Fibroblast of skin of back (primary cell): ENCODE results near the gene GKN1. TPM values are rescaled to one million over a fixed set of nuclear protein-coding genes. Genes with fewer than 3 reads are reported as not detected.
"Not testable (repeated sequence)": the region's sequence is repeated elsewhere in the genome, so short reads cannot be mapped to it uniquely, and the experiment has no call there.

ENCODE experiments used
- DNase-seq: peaks from one replicate; pipeline ENCODE4 v3.0.0-alpha.2; 2013
- polyA plus RNA-seq, 2 experiments: library from polyadenylated mRNA; unstranded; fragments of 120-200 nt; gene quantifications; one replicate each; pipeline ENCODE4 v1.2.1, GENCODE V29; 2013; ENCODE audit not compliant: insufficient read length in 2 of 2

The GKN1 gene, protein sequence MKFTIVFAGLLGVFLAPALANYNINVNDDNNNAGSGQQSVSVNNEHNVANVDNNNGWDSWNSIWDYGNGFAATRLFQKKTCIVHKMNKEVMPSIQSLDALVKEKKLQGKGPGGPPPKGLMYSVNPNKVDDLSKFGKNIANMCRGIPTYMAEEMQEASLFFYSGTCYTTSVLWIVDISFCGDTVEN
- not detected for polyA plus RNA-seq (2013, experiment 1 of 2; ENCODE audit: insufficient read length)
- not detected for polyA plus RNA-seq (2013, experiment 2 of 2; ENCODE audit: insufficient read length)

DNA sequence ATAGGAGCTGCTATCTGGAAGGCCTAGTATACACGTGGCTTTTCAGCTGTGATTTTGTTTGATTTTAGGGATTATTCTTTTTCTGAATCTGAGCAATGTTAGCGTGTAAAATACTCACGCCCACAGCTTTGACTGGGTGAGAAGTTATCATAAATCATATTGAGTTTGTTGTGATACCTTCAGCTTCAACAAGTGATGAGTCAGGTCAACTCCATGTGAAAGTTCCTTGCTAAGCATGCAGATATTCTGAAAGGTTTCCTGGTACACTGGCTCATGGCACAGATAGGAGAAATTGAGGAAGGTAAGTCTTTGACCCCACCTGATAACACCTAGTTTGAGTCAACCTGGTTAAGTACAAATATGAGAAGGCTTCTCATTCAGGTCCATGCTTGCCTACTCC, at the start of gene GKN1:
TSS of gene GKN1 (plus strand) at position 386 of the 400 bp plus-strand sequence. CDS start 42 bp downstream, outside the sequence.
- peak; percentile 36 for DNase-seq

DNA sequence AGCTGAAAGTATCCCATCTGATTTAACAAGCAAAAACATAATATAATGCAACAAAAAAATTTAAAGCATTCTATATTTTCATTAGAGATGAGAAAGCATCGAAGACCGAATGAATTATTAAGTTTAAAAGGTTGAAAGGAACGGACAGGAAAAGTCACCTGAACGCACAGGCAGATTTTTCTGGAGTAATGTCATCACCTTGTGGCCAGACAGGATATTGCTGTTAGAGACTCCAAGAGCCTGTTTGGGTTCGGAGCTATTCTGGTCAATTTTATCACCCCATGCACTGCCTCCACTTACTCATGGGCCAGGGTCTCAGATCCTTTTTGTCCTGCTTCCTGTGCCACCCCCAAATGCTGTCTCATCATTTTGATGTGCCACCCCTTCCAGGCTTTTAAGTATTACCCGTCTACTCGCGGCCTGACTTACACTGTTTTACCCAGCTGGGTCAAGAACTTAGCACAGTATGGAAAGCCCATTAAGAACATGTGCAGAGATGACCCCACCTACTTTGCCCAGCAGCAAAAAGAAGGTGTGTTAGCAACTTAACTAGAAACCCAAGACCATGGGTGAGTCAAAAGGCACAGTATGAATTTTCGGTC, 49.0 kb upstream of the GKN1 start:
- DNase-seq = peak; percentile 46

DNA sequence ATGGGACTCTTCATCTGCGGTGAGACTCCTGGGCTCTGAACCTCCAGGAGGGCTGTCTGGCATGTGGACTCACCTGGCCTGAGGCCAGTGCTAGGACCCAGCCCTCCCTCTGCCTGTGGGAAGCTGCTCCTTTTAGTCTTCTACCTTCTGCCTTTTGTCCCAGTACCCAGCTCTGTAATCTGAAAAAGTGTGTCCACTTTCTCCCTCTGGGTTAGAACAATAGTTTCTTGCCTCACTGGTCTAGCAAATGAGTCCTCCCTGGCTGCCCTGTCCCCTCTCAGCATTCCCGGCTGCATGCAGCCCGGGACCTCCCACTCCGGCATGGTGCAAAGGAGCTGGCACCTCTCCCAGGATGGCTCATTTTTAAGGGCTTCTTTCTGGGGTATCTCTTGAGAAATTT, 47.6 kb upstream of the GKN1 start:
- DNase-seq = no peak

DNA sequence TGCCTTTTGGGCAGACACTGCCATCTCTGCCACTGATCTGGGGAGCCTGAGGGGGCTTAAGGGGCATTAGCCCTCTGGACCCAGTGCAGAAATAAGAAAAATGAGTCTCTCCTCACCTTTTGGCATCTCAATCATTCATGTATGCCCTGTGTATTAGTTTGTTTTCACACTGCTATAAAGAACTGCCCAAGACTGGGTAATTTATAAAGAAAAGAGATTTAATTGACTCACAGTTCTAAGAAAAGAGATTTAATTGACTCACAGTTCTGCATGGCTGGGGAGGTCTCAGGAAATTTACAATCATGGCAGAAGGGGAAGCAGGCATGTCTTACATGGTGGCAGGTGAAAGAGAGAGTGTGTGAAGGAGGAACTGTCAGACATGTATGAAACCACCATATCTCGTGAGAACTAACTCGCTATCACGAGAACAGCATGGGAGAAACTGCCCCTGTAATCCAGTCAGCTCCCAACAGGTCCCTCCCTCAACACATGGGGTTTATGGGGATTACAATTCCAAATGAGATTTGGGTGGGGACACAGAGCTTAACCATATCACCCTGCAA, 43.2 kb upstream of the GKN1 start:
- DNase-seq = no peak

DNA sequence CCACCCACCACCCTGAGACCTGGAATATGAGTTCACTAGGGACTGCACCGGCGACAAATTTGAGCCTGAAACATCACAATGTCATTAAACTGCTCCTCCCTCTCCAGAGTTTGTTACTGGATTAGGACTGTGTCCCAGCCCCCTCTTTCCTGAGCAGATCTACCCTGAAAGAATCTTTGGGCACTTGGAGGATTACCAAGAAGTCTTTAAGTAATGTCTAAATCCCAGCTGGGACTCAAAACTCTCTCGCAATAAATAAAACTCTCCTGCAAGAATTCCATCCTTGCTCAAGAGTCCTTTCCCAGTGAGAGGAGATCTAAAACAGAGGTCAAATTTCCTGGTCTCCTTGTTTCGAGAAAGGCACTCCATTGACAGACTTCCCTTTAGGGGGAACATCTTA, 42.6 kb upstream of the GKN1 start:
- DNase-seq = peak; percentile 63

DNA sequence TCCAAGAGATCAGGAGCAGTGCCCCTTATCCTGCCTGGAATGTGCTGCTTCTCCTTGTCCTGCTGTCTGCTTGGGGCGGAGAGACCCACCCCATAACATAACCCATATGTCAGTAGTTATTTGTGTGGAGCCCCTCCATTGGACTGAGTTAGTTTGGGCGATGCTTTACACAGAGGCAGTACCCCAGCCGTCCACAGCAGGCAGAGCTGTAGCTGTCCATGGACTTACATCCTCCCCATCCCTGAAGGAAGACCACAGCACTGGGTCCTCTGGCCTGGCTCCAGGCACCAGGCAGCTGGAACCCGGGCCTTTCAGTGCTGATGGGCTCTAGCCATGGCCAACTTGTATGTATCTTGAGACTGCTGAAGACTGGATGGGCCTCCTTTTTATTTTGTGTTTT, 42.0 kb upstream of the GKN1 start:
- no peak for DNase-seq

DNA sequence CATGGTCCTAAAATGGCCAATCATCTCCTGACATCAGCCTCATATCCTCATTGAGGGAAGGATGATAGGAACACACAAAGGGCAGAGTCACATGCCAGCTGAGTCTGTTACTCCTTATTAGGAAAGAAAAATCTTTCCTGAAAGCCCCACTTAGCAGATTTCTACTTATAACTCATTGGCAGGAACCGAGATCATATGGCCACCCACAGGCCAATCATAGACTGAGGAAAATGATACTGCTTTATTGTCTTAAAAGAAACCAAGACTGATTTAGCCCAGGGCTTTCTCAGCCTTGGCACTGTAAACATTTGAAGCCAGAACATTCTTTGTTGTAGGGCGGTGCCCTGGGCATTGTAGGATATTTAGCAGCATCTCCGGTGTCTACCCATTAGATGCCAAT, 40.4 kb upstream of the GKN1 start:
- DNase-seq = no peak

DNA sequence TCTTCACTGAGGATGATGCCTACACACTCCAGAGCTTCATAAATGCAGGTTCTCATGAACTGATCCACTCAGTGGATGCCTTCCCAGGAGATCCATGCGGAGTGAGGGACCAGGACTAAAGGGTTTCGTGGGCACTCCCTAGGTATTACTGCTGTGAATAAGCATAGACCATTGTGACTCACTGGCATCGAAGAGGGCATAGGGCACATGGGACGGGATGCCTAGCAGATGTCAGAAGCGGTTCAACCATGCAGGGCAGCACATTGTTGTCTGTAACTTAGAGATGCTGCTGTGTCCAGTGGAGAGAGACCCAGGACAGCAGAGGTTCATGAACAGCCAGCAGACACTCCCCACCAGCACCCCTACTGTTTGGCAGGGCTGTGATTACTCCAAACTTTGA, 39.0 kb upstream of the GKN1 start:
- DNase-seq = no peak

DNA sequence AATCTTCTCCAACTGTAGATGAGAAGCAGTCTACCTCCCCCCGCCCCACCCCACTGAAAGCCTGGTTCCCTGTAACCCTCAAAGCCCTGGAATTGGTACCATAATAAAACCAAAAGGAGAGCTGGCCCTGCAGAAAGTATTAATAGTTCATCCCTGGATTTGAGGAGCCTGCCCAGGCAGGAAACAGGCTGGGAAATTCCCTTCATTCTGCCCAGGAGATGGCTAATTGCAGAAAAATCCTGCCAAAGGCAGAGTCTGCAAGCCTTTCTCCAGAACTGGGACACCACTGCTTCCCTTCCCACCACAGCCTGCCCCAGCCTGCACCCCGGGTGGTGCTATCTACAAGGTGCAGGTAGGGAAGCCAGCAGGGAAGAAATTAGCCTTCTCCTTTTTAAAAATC, 38.0 kb upstream of the GKN1 start:
- peak; percentile 80 for DNase-seq

DNA sequence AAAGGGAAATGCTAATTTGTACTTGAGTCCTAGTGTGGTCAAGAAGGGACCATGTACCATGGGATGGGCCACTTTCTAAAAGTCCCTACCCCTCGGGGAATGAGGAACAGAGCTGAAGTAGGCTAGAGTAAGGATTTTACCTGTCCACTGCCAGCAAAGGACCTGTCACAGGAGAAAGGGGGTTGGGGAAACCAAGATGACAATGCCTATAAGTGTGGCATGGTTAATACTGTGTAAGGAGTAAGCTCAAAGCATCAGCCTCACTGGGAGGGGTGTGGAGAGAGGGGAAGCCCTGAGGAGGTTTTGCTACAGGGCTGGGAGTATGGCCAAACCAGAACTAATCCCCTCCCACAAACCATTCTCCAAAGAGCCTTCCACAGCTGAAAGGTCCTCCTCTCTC, 37.5 kb upstream of the GKN1 start:
- no peak for DNase-seq

DNA sequence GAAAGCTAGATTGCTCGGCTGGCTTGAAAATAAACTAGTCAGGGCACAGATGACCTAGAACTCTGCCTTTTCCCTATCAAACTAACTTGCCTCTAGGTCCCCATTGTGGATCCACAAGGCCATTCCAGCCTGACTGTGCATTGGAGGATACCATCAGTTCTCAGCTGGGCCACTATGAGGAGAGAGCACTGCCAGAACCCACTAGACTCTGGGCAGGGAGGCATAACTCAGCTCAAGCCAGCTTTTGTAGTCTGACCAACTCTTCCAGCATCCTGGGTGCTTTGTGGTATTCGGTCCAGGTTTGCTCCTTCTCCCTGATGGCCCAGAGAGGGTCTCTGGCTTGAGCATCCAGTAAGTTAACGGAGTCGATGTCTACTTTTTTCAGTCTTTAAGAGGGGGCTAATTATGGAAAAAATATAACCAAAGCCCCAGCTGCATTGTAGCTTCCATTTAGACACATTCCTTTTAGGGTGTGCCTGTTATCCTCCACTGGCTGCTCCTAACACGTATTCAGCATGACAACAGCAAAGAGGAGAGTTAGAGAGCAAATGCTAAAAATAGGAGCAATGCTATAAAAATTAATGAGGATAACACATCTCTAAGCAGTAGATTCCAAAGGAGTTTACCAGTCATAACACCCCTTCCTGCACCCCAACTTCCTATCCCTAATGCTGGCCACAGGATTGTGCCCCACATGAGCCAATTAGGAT, 36.9 kb upstream of the GKN1 start:
- DNase-seq = peak; percentile 36

DNA sequence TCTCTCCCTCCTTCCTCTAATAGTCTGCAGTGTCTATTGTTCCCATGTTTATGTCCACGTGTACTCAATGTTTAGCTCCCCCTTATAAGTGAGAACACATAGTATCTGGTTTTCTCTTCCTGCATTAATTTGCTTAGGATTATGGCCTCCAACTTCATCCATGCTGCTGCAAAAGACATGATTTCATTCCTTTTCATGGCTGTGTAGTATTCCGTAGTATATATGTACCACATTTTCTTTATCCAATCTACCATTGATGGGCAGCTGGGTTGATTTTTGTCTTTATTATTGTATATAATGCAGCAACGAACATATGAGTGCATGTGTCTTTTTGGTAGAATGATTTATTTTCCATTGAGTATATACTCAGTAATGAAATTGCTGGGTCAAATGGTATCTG, 35.5 kb upstream of the GKN1 start:
- no peak for DNase-seq

DNA sequence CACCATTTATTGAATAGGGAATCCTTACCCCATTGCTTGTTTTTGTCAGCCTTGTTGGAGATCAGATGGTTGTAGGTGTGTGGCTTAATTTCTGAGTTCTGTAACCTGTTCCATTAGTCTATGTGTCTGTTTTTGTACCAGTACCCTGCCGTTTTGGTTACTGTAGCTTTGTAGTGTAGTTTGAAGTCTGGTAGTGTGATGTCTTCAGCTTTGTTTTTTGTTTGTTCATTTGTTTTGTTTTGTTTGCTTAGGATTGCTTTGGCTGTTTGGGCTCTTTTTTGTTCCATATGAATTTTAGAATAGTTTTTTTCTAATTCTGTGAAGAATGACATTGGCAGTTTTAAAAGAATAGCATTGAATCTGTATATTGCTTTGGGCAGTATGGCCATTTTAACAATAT, 34.5 kb upstream of the GKN1 start:
- no peak for DNase-seq

DNA sequence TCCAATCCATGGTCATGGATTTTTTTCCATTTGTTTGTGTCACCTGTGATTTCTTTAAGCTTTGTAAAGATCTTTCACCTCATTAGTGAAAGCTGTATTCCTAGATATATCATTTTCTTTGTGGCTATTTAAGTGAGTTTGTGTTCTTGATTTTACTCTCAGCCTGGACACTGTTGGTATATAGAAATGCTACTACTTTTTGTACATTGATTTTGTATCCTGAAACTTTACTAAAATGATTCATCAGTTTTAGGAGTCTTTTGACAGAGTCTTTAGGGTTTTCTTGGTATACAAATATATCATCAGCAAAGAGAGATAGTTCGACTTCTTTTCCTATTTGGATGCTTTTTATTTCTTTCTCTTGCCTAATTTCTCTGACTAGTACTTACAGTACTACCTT, 34.1 kb upstream of the GKN1 start:
- no peak for DNase-seq

DNA sequence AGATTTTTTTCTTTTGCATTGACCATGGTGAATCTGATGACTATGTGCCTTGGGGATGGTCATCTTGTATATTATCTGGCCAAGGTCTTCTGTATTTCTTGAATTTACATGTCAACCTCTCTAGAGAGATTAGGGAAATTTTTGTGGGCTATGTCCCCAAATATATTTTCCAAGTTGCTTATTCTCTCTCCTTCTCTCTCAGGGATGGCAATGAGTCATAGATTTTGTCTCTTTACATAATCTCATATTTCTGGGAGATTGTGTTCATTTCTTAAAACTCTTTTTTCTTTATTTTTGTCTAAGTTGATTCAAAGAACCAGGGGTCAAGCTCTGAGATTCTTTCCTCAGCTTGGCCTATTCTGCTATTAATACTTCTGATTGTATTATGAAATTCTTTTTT, 31.6 kb upstream of the GKN1 start:
- no peak for DNase-seq

DNA sequence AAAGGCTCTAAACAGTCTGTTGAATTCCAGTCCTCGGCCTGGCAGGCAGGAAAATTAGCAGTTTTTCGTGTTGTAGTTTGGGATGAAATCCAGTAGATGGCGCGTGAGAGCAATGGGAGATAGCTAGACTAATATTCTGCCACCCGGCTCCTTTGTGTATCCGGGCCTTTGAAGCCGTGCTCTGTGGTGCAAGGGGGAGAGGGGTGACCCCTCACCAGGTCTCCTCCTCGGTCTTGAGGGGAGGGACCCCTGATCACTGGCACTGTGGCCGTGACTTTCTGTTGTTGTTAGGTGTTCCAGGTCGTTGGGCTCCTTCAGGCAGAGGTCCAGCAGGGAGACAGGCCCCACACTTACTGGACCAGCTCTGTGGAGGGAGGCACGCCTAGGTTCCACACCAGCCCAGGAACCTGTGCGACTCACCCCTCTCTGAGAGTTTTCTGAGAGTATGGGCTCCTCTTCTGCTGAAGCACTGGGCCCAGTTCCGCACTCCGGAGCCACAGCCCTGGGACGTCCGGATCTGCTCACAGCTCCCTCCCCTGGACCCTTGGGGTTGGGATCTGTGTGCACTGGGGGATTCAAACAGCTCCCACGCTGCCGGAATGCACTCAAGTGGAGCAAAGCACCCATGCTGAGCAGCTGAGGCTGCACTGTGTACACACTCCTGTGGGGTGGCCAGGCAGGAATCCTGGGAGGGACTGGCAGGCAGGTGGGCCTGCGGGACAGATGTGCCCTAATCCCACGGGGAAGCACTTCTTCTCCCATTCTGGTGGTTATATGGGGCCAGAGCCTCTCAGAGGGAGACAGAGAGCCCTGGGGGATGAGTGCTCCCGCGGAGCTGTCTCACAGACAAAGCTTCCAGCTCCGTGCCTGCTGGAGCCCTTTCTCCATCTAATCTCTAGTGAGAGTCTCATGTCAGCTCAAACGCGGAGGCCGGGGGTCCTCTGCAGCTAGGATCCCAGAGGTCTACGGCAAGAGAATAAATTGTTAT, 30.6 kb upstream of the GKN1 start:
- peak; percentile 68 for DNase-seq

DNA sequence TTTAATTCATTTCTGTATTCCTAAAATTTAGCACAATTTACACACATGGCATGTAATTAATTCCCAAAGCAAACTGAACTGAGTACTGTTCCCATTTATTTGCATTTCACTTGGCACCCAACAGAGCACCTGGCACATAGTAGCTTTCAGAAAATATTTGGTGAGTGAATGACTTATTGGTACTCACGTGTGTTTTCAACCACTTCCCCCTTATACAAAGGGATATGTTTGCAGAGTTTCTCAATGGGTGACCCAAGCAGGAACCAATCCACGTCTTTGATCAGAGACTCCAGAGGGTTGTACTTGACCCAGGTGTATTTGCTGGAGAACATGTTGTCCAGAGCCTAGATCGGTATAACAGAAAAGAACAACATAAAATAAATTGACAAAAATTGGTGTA, 28.3 kb upstream of the GKN1 start:
- DNase-seq = no peak

DNA sequence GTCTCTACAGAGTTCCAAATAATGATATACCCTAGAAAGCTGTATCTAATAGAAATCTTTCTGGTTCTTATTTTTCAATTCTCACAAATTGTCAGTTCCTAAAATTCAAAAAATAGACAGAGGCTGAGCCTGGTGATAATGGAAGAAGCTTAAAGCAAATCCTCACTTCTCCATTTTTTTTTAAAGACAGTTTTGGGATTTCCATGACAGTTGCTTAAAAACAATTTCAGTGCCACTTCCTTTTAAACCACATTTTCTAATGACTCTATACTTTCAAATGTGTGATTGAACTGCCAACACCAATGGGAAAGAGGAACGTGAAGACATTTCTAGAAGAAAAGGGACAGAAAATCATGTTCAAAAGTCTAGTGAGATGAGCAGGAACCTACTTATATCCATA, 25.7 kb upstream of the GKN1 start:
- DNase-seq = no peak

DNA sequence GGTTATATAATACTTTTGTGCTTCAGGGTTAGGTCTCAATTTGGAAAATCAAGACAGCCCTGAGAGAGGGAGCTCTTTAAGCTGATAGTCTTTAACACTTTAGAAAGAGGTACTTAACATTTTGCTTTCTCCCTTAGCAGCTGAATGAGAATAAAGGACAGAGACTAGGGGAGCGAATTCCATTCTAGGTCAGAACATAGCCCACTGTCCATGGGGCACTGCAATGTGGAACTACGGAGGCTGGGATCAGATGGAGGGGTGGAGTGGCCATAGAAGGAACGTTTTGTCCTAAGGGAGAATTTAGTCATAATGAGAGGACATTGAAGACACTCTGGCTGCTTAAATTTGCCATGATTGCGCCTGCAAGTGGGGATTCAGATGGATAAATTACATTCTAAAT, 22.5 kb upstream of the GKN1 start:
- no peak for DNase-seq

DNA sequence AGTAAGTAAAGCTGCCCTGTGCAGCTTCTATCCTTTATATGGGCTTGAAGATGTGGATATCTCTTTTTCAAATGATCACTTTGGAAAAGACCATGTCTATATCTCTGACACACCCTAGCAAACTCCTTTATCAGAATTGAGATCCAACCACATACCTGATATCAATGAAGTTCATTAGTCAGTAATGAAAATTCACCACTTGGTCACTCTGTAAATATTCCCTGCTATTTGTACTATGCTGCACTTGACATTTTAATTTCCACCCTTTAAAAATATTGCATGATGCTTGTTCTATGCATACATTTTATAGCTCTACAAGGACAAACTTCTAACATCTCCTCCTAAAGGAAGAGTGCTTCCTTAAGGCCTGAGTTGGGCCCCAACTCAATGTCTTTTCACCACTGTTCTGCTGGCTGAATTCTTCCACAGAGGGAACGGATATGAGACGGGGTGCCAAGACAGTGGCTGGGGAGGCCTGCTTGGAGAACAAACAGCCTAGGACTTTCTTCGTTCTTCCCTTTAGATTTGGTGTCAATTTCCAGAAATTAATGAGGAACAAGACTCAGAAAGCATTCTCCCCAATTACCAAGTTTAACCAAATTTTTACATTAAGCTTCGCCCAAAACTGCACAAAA, 21.4 kb upstream of the GKN1 start, which contains the start of gene GKN2:
TSS of gene GKN2 (minus strand) at position 7 of the 635 bp plus-strand sequence. CDS start 32 bp downstream, outside the sequence.
- DNase-seq = no peak

DNA sequence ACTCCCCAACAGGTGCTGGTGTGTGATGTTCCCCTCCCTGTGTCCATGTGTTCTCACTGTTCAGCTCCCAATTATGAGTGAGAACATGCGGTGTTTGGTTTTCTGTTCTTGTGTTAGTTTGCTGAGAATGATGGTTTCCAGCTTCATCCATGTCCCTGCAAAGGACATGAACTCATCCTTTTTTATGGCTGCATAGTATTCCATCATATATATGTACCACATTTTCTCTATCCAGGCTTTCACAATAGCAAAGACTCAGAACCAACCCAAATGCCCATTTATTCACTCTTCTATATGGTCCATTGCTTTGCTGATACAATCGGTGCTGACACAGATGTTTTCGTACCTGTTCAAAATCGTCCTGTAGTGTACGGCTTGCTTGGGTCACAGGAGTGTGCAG, 19.0 kb upstream of the GKN1 start:
- DNase-seq = not testable (repeated sequence)

DNA sequence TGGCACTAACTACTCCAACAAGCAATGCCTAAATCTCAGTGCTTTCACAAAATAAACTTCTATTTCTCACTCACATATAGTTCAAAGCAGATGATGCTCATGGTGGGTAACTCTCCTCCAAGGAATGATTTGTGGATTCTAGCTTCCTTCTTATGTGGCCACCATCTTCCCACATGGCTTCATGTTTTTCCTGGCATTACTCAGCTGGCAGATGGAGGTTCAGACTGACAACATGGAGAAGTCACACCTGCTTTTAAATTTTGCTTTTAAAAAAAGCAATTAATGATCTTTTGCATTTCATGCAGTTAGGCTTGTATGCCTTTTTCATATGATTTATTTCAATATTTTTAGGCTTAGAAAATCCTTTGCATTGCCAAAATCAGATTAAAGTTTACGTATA, 15.4 kb upstream of the GKN1 start:
- no peak for DNase-seq
